ENCODE results near the gene SNRK. TPM values are rescaled to one million over a fixed set of nuclear protein-coding genes. Genes with fewer than 3 reads are reported as not detected.
A peak's percentile ranks its signal among the peaks of the same experiment; 100 is the strongest.

The SNRK gene
- total and polyA plus RNA-seq, 3 donors from 2014 or later, result 27.5 to 42.4 (median 37.4) TPM

GRCh38 chr3:43279532-43279931 is 6.8 kb upstream of the SNRK start:
- no peaks in the 10 kb centered on the region for H3K36me3 ChIP-seq (ENCODE audit: low read depth, missing control alignments)
- DNase-seq, result no peak
- no peaks in the 10 kb centered on the region for H3K9me3 ChIP-seq
- TF ChIP-seq POLR2A (IDR thresholded peaks at IDR 0.05) (no peak), CTCF (IDR thresholded peaks at IDR 0.05) (no peak)
- no peak overlapping the region for H3K27ac ChIP-seq
- intact Hi-C loops (cut with DNase I; ENCODE audit: low total_unique reads), result no loop called here
- no peaks in the 10 kb centered on the region for H3K4me1 ChIP-seq
- WGBS, 2 donors, result 94 to 98% methylated on average over 5 of the region's 5 CpGs
- H3K27me3 ChIP-seq, result no peaks in the 10 kb centered on the region
- no peak overlapping the region for H3K4me3 ChIP-seq

GRCh38 chr3:43281020-43281419 is 5.3 kb upstream of the SNRK start:
- DNase-seq, result no peak
- Histone ChIP-seq H3K27ac (no peak overlapping the region), H3K9me3 (no peaks in the 10 kb centered on the region), H3K36me3 (ENCODE audit: low read depth, missing control alignments) (no peaks in the 10 kb centered on the region), H3K27me3 (no peaks in the 10 kb centered on the region), H3K4me3 (no peak overlapping the region), H3K4me1 (no peaks in the 10 kb centered on the region)
- TF ChIP-seq CTCF (IDR thresholded peaks at IDR 0.05), result no peak
- no peak for TF ChIP-seq POLR2A (IDR thresholded peaks at IDR 0.05)
- 84 to 85% methylated on average over 2 of the region's 2 CpGs for WGBS, 2 donors
- intact Hi-C loops (cut with DNase I; ENCODE audit: low total_unique reads), result no loop called here

- DNase-seq, result no peak
- Histone ChIP-seq H3K9me3 (no peaks in the 10 kb centered on the region), H3K4me1 (peaks cover 6% of the 10 kb centered on the region), H3K27me3 (no peaks in the 10 kb centered on the region), H3K27ac (no peak overlapping the region), H3K36me3 (ENCODE audit: low read depth, missing control alignments) (no peaks in the 10 kb centered on the region), H3K4me3 (no peak overlapping the region)
- 56 to 71% methylated on average over 1 of the region's 1 CpG for WGBS, 2 donors
- intact Hi-C loops (cut with DNase I; ENCODE audit: low total_unique reads), result no loop called here
- TF ChIP-seq CTCF (IDR thresholded peaks at IDR 0.05) (no peak), POLR2A (IDR thresholded peaks at IDR 0.05) (no peak)
Observed at GRCh38 chr3:43284171-43284570, 2.2 kb upstream of the SNRK start.

- TF ChIP-seq CTCF (IDR thresholded peaks at IDR 0.05) (no peak), POLR2A (IDR thresholded peaks at IDR 0.05) (no peak)
- peak overlapping the region; percentile 68 to 84 for H3K4me3 ChIP-seq
- intact Hi-C loops (cut with DNase I; ENCODE audit: low total_unique reads), result no loop called here
Observed at GRCh38 chr3:43285644-43286043, 696 bp upstream of the SNRK start.

GRCh38 chr3:43286841-43287499 is 630 bp downstream of the SNRK start:
- H3K4me3 ChIP-seq, result peak overlapping the region; percentile 65 to 84
- H3K4me1 ChIP-seq, result peaks cover 6% of the 10 kb centered on the region
- H3K27me3 ChIP-seq, result no peaks in the 10 kb centered on the region
- no peaks in the 10 kb centered on the region for H3K9me3 ChIP-seq
- no peak for DNase-seq
- 0 to 1% methylated on average over 27 to 32 of the region's 54 CpGs for WGBS, 2 donors
- intact Hi-C loops (cut with DNase I; ENCODE audit: low total_unique reads), result no loop called here
- TF ChIP-seq CTCF (IDR thresholded peaks at IDR 0.05) (no peak), POLR2A (IDR thresholded peaks at IDR 0.05) (no peak)
- peak overlapping the region; percentile 70 to 91 for H3K27ac ChIP-seq
- H3K36me3 ChIP-seq (ENCODE audit: low read depth, missing control alignments), result no peaks in the 10 kb centered on the region

More at GRCh38 chr3:43285644-43286043, 696 bp upstream of the SNRK start:
- peak overlapping the region in 1 of 2 donors; percentile 91 for H3K27ac ChIP-seq
- H3K27me3 ChIP-seq, result no peaks in the 10 kb centered on the region
- no peaks in the 10 kb centered on the region for H3K36me3 ChIP-seq (ENCODE audit: low read depth, missing control alignments)
- 43 to 44% methylated on average over 10 to 11 of the region's 11 CpGs for WGBS, 2 donors
- DNase-seq, result no peak
- H3K9me3 ChIP-seq, result no peaks in the 10 kb centered on the region
- H3K4me1 ChIP-seq, result peaks cover 6% of the 10 kb centered on the region

Data from testis (tissue), 3 donors.